H1 (cell line): ENCODE data around the gene STARD7. TPM values are rescaled to one million over a fixed set of nuclear protein-coding genes. Genes with fewer than 3 reads are reported as not detected.

Source experiments
- CTCF ChIA-PET: fragments of 300-600 bp; sonication (Branson Sonifier 250); formaldehyde crosslinking; loops from one replicate; lab custom pipeline; 2021; ENCODE audit not compliant: partially characterized antibody; lab: Charles Lee
- POLR2A ChIA-PET: fragments of 300-600 bp; sonication (Branson Sonifier 250); formaldehyde crosslinking; loops from one replicate; lab custom pipeline; 2021; ENCODE audit warnings: inconsistent platforms; ENCODE audit not compliant: partially characterized antibody; lab: Charles Lee
- DNase-seq, 2 experiments: peaks; one replicate each; pipeline versions ENCODE4 v3.0.0 to v3.0.0-alpha.2; 2010 to 2022; ENCODE audit warnings: low spot score in 2 of 2, low read depth in 1 of 2, mixed read lengths in 1 of 2
- FAIRE-seq: peaks from 2 replicates; lab custom pipeline; 2011; peaks lifted over from hg19 to GRCh38; lab: Jason Lieb, UNC
- H2AFZ ChIP-seq: 2 replicates; pipeline ENCODE4 v1.8.1; 2012; ENCODE audit warnings: low read length, inconsistent platforms
- H2AK5ac ChIP-seq: 2 replicates; pipeline ENCODE4 v1.6.1; 2013; ENCODE audit warnings: low read depth, low read length
- H2BK120ac ChIP-seq: replicated peaks from 2 replicates; pipeline ENCODE3; 2013; ENCODE audit warnings: low read depth, low read length, inconsistent platforms
- H2BK12ac ChIP-seq: 2 replicates; pipeline ENCODE4 v1.6.1; 2013; ENCODE audit warnings: low read depth, low read length
- H2BK15ac ChIP-seq: 2 replicates; pipeline ENCODE4 v1.6.1; 2013; ENCODE audit warnings: low read length
- H2BK20ac ChIP-seq: 2 replicates; pipeline ENCODE4 v1.6.1; 2013; ENCODE audit warnings: low read length
- H2BK5ac ChIP-seq: 2 replicates; pipeline ENCODE4 v1.6.1; 2013; ENCODE audit warnings: low read depth, low read length
- H3K14ac ChIP-seq: 2 replicates; pipeline ENCODE4 v1.6.1; 2013; ENCODE audit warnings: inconsistent platforms; ENCODE audit not compliant: insufficient read length
- H3K18ac ChIP-seq: 2 replicates; pipeline ENCODE4 v1.6.1; 2013; ENCODE audit warnings: low read length; ENCODE audit errors: extremely low read depth
- H3K23ac ChIP-seq: 2 replicates; pipeline ENCODE4 v1.6.1; 2013; ENCODE audit warnings: inconsistent platforms; ENCODE audit not compliant: insufficient read length
- H3K23me2 ChIP-seq: 2 replicates; pipeline ENCODE4 v1.6.1; 2013; ENCODE audit warnings: low read depth, low read length
- H3K27ac ChIP-seq: 2 replicates; pipeline ENCODE4 v1.6.1; 2011; ENCODE audit warnings: low read depth, low read length, inconsistent platforms
- H3K27me3 ChIP-seq, 4 experiments: replicated peaks in 1 of 4; 1 replicate in 1 of 4; 2 replicates in 3 of 4; pipeline versions ENCODE4 v1.6.1 to v1.8.1; 2011 to 2013; ENCODE audit warnings: low read length in 3 of 4, mild to moderate bottlenecking in 3 of 4, inconsistent platforms in 2 of 4, mixed read lengths in 2 of 4, moderate library complexity in 1 of 4; ENCODE audit not compliant: control insufficient read depth in 3 of 4, insufficient read depth in 3 of 4; ENCODE audit errors: extremely low read depth in 1 of 4
- H3K36me3 ChIP-seq, 4 experiments: 2 replicates each; pipeline versions ENCODE4 v1.6.1 to v1.8.1; 2011 to 2013; ENCODE audit warnings: mild to moderate bottlenecking in 4 of 4, low read length in 3 of 4, moderate library complexity in 2 of 4, control low read depth in 1 of 4, inconsistent platforms in 1 of 4; ENCODE audit not compliant: insufficient read depth in 4 of 4, control insufficient read depth in 2 of 4
- H3K4ac ChIP-seq: replicated peaks from 2 replicates; pipeline ENCODE3; 2013; ENCODE audit warnings: low read length, low read depth, mixed read lengths, inconsistent platforms; ENCODE audit not compliant: insufficient read length
- H3K4me1 ChIP-seq, 4 experiments: replicated peaks in 1 of 4; 1 replicate in 1 of 4; 2 replicates in 3 of 4; pipeline versions ENCODE4 v1.6.1 to v1.8.1; 2011 to 2013; ENCODE audit warnings: low read length in 3 of 4, inconsistent platforms in 2 of 4, mixed read lengths in 1 of 4; ENCODE audit not compliant: insufficient read depth in 4 of 4, control insufficient read depth in 3 of 4
- H3K4me2 ChIP-seq, 2 experiments: 2 replicates each; pipeline versions ENCODE4 v1.6.1 to v1.8.1; 2011 to 2013; ENCODE audit warnings: low read depth in 2 of 2, low read length in 2 of 2, control low read depth in 1 of 2, inconsistent platforms in 1 of 2, mild to moderate bottlenecking in 1 of 2; ENCODE audit not compliant: insufficient read depth in 1 of 2
- H3K4me3 ChIP-seq, 4 experiments: fragments of 200-600, 300-600 bp in 1 of 4; sonication (generic), shearing (Covaris generic), sonication (Bioruptor Twin) in 1 of 4; 2 replicates each; pipeline versions ENCODE4 v1.5.1 to v1.8.1; 2011 to 2016; ENCODE audit warnings: low read length in 4 of 4, low read depth in 3 of 4, control low read depth in 2 of 4, inconsistent platforms in 2 of 4, mild to moderate bottlenecking in 2 of 4, mixed read lengths in 1 of 4, moderate library complexity in 1 of 4; ENCODE audit not compliant: insufficient read depth in 2 of 4; ENCODE audit errors: extremely low read depth in 1 of 4
- H3K56ac ChIP-seq: replicated peaks from 2 replicates; pipeline ENCODE3; 2013; ENCODE audit warnings: low read depth, mild to moderate bottlenecking, mixed read lengths, low read length, inconsistent platforms; ENCODE audit not compliant: insufficient read length
- H3K79me1 ChIP-seq: 2 replicates; pipeline ENCODE4 v1.6.1; 2013; ENCODE audit warnings: low read depth, low read length, control low read depth
- H3K79me2 ChIP-seq, 2 experiments: 2 replicates each; pipeline versions ENCODE4 v1.6.1 to v1.8.1; 2012 to 2013; ENCODE audit warnings: low read length in 2 of 2, mild to moderate bottlenecking in 2 of 2, inconsistent platforms in 1 of 2; ENCODE audit not compliant: insufficient read depth in 2 of 2, control insufficient read depth in 1 of 2
- H3K9ac ChIP-seq, 4 experiments: replicated peaks in 1 of 4; 1 replicate in 1 of 4; 2 replicates in 3 of 4; pipeline versions ENCODE4 v1.6.1 to v1.8.1; 2011 to 2013; ENCODE audit warnings: low read depth in 3 of 4, low read length in 3 of 4, control low read depth in 2 of 4, mild to moderate bottlenecking in 2 of 4, moderate library complexity in 2 of 4, inconsistent platforms in 1 of 4; ENCODE audit errors: extremely low read depth in 1 of 4
- H3K9me3 ChIP-seq, 2 experiments: 2 replicates each; pipeline versions ENCODE4 v1.6.1 to v1.8.1; 2012 to 2013; ENCODE audit warnings: mild to moderate bottlenecking in 2 of 2, moderate library complexity in 2 of 2, control low read depth in 1 of 2, inconsistent platforms in 1 of 2, low read depth in 1 of 2, low read length in 1 of 2, mixed read lengths in 1 of 2; ENCODE audit not compliant: insufficient read depth in 2 of 2
- H4K20me1 ChIP-seq, 2 experiments: replicated peaks in 1 of 2; 2 replicates each; pipeline versions ENCODE3 to v1.8.1; 2011 to 2013; ENCODE audit warnings: inconsistent platforms in 2 of 2, low read length in 2 of 2, mild to moderate bottlenecking in 1 of 2; ENCODE audit not compliant: insufficient read depth in 2 of 2, control insufficient read depth in 1 of 2
- H4K5ac ChIP-seq: 2 replicates; pipeline ENCODE4 v1.6.1; 2013; ENCODE audit warnings: low read length, low read depth, mixed read lengths, inconsistent platforms; ENCODE audit not compliant: insufficient read length
- H4K8ac ChIP-seq: 2 replicates; pipeline ENCODE4 v1.8.0; 2013; ENCODE audit warnings: mild to moderate bottlenecking, moderate library complexity, low read length, inconsistent platforms; ENCODE audit not compliant: insufficient read depth; ENCODE audit errors: extremely low read depth
- H4K91ac ChIP-seq: replicated peaks from 2 replicates; pipeline ENCODE3; 2013; ENCODE audit warnings: low read length, mixed read lengths, inconsistent platforms; ENCODE audit not compliant: insufficient read length
- HDAC6 ChIP-seq: IDR thresholded peaks from one replicate; pipeline ENCODE4 v1.7.1; 2012; ENCODE audit warnings: low read depth, mild to moderate bottlenecking, inconsistent platforms, low read length, moderate library complexity
- JUN ChIP-seq: IDR thresholded peaks from 2 replicates; pipeline ENCODE4 v1.6.1; 2011; ENCODE audit warnings: low read depth, mild to moderate bottlenecking, improper control_type of control experiment, low read length
- NANOG ChIP-seq: IDR thresholded peaks from 2 replicates; pipeline ENCODE4 v1.6.1; 2011; ENCODE audit warnings: low read length, low read depth, mild to moderate bottlenecking, inconsistent platforms; ENCODE audit not compliant: insufficient read depth, poor library complexity, severe bottlenecking
- WGBS, 2 experiments: shearing (Covaris generic) in 1 of 2; methylation state at CpG; one replicate each; pipeline versions ENCODE4 v1.1.6 to v1.1.7; 2013 to 2015; ENCODE audit warnings: low lambda C conversion rate in 2 of 2, mixed read lengths in 2 of 2, inconsistent platforms in 1 of 2, low coverage in 1 of 2, missing lambda C conversion rate in 1 of 2; ENCODE audit not compliant: insufficient replicate concordance in 2 of 2, insufficient coverage in 1 of 2, insufficient read length in 1 of 2; ENCODE audit errors: extremely low coverage in 1 of 2, missing lambda C conversion rate in 1 of 2; 5-methylcytosine and 5-hydroxymethylcytosine counted together
- polyA plus RNA-seq, 7 experiments: library from polyadenylated mRNA; depleted of rRNA in 3 of 7; stranded (reverse) in 5 of 7; unstranded in 2 of 7; fragments of >200 nt in 5 of 7; fragments of 200-250 nt in 2 of 7; gene quantifications; 1 replicate in 5 of 7; 2 replicates in 1 of 7; 4 replicates in 1 of 7; pipeline versions ENCODE4 v1.2.1 to v1.2.3, GENCODE V29; 2011 to 2013; ENCODE audit warnings: missing spikeins in 2 of 7, mixed read lengths in 2 of 7
- total RNA-seq: library from RNA; stranded (reverse); fragmentation: NEBNext Ultra II Directional; extraction: Animal tissue kit (Norgen Biotek cat#: 25700); gene quantifications from 2 replicates; pipeline ENCODE4 v1.2.1, GENCODE V29; 2021
- TF ChIP-seq, protein P1 (sequence below): IDR thresholded peaks from 2 replicates; pipeline ENCODE4 v1.6.1; 2012; ENCODE audit warnings: low read length, inconsistent platforms

STARD7 gene
- total and polyA plus RNA-seq, 2 of the 8 experiments (the other 6 are each of a cell fraction or from before 2014, with no cell fraction given): 89.1 to 200 TPM

DNA sequence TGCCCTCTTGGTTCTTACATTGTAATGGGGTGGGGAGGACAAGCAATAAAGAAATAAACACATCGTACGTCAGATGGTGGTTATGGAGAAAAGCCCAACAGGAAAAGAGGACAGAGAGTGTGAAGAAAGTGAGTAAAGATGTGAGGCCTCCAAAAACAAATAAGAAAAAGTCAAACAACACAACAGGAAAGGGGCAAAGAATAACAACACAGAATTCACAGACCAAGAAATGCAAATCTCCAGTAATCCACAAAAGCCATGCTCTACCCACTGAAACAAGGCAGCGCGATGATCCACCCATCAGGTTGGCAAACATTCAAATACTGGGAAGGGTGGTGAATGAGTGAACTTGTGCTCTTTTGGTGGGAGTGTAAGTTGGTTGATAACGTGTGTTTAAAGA is 46.7 kb downstream of the STARD7 start:
- H3K18ac ChIP-seq: no peak overlapping the region
- H3K14ac ChIP-seq: no peak overlapping the region
- H4K5ac ChIP-seq: no peak overlapping the region
- no peaks in the 10 kb centered on the region; the same call in 1 of the 2 replicates for H3K23me2 ChIP-seq
- no peaks in the 10 kb centered on the region for H3K36me3 ChIP-seq
- H2BK20ac ChIP-seq: no peak overlapping the region
- H3K4me3 ChIP-seq: no peak overlapping the region
- H2BK12ac ChIP-seq: no peak overlapping the region
- 92% methylated on average over 5 of the region's 5 CpGs; no CpG with 5 or more reads in 1 of the 2 experiments for WGBS, 2 experiments
- H3K23ac ChIP-seq: no peak overlapping the region
- no peaks in the 10 kb centered on the region for H3K79me2 ChIP-seq
- no peaks in the 10 kb centered on the region for H3K79me1 ChIP-seq
- H3K4me1 ChIP-seq: peaks cover 0 to 9% (median 0%) of the 10 kb centered on the region in 4 experiments; a peak in 1 of 7 replicates
- DNase-seq (no peak), FAIRE-seq (no peak)
- H4K20me1 ChIP-seq: no peaks in the 10 kb centered on the region
- H3K27me3 ChIP-seq: no peaks in the 10 kb centered on the region
- no peak overlapping the region for H3K27ac ChIP-seq
- H2BK5ac ChIP-seq: no peak overlapping the region
- H2BK120ac ChIP-seq: no peak overlapping the region
- H3K9ac ChIP-seq: no peak overlapping the region
- H3K4ac ChIP-seq: no peak overlapping the region
- no peak overlapping the region for H4K8ac ChIP-seq
- no peak overlapping the region for H3K4me2 ChIP-seq
- no peak overlapping the region for H3K56ac ChIP-seq
- no peak overlapping the region for H2AK5ac ChIP-seq
- CTCF ChIA-PET: interaction anchor here (3.1 to 5.2 kb wide), 2 partner anchors 12 to 23 kb away, joined by 10 to 31 read pairs; partner anchors contain the start of gene ASTL
- H4K91ac ChIP-seq: no peak overlapping the region
- H2AFZ ChIP-seq: no peak overlapping the region
- H3K9me3 ChIP-seq: no peaks in the 10 kb centered on the region
- POLR2A ChIA-PET: no interaction called here
- no peak overlapping the region for H2BK15ac ChIP-seq
- TF ChIP-seq JUN: no peak
- TF ChIP-seq NANOG: no peak
- no peak for TF ChIP-seq HDAC6
- TF ChIP-seq, protein P1, sequence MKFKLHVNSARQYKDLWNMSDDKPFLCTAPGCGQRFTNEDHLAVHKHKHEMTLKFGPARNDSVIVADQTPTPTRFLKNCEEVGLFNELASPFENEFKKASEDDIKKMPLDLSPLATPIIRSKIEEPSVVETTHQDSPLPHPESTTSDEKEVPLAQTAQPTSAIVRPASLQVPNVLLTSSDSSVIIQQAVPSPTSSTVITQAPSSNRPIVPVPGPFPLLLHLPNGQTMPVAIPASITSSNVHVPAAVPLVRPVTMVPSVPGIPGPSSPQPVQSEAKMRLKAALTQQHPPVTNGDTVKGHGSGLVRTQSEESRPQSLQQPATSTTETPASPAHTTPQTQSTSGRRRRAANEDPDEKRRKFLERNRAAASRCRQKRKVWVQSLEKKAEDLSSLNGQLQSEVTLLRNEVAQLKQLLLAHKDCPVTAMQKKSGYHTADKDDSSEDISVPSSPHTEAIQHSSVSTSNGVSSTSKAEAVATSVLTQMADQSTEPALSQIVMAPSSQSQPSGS: no peak
